Spleen (tissue), 11 donors: ENCODE results near the gene RRP36. TPM values are rescaled to one million over a fixed set of nuclear protein-coding genes. Genes with fewer than 3 reads are reported as not detected.

Experiments used
- DNase-seq: peaks from one replicate; pipeline ENCODE4 v3.0.0-alpha.2; 2020
- H3K27ac ChIP-seq, 8 donors: fragments of 200-600 bp; sonication (generic) in 7 of 8; 1 replicate in 4 of 8; 2 replicates in 4 of 8; pipeline versions ENCODE4 v1.5.0 to v1.8.0; 2016 to 2021; ENCODE audit warnings: inconsistent platforms in 4 of 8, mild to moderate bottlenecking in 4 of 8, moderate library complexity in 1 of 8
- H3K27me3 ChIP-seq, 7 donors: fragments of 200-600 bp; sonication (generic) in 6 of 7; replicated peaks in 1 of 7; 1 replicate in 4 of 7; 2 replicates in 3 of 7; pipeline versions ENCODE4 v1.5.0 to v1.8.0; 2016 to 2021; ENCODE audit warnings: inconsistent platforms in 3 of 7, mild to moderate bottlenecking in 1 of 7
- H3K36me3 ChIP-seq, 6 donors: fragments of 200-600 bp; sonication (generic) in 5 of 6; 1 replicate in 4 of 6; 2 replicates in 2 of 6; pipeline versions ENCODE4 v1.5.0 to v1.8.0; 2016 to 2021; ENCODE audit warnings: inconsistent platforms in 2 of 6
- H3K4me1 ChIP-seq, 6 donors: fragments of 200-600 bp; sonication (generic) in 5 of 6; 1 replicate in 3 of 6; 2 replicates in 3 of 6; pipeline versions ENCODE4 v1.5.0 to v1.8.0; 2016 to 2021; ENCODE audit warnings: inconsistent platforms in 3 of 6
- H3K4me3 ChIP-seq, 8 donors: fragments of 200-600 bp; sonication (generic) in 7 of 8; 1 replicate in 4 of 8; 2 replicates in 4 of 8; pipeline versions ENCODE4 v1.5.0 to v1.8.0; 2016 to 2021; ENCODE audit warnings: inconsistent platforms in 4 of 8, mild to moderate bottlenecking in 4 of 8, moderate library complexity in 2 of 8
- H3K9me3 ChIP-seq, 8 donors: fragments of 200-600 bp; sonication (generic) in 7 of 8; 1 replicate in 4 of 8; 2 replicates in 4 of 8; pipeline versions ENCODE4 v1.5.0 to v1.8.0; 2016 to 2021; ENCODE audit warnings: inconsistent platforms in 4 of 8
- CTCF ChIP-seq, 11 experiments: fragments of 200-600 bp in 7 of 11; fragments of 450-650 bp in 4 of 11; sonication (generic) in 4 of 11; IDR thresholded peaks in 8 of 11; conservative IDR thresholded peaks in 3 of 11; 1 replicate in 7 of 11; 2 replicates in 4 of 11; pipeline versions ENCODE4 v1.4.0 to v1.8.0; 2016 to 2021; ENCODE audit warnings: antibody characterized with exemption in 11 of 11, inconsistent platforms in 4 of 11, mild to moderate bottlenecking in 1 of 11
- POLR2A ChIP-seq, 3 donors: fragments of 450-650 bp; IDR thresholded peaks; one replicate each; pipeline ENCODE4 v1.5.1; 2017; ENCODE audit warnings: antibody characterized with exemption in 3 of 3, mild to moderate bottlenecking in 1 of 3
- POLR2AphosphoS5 ChIP-seq, 3 donors: sonication (generic); formaldehyde crosslinking; IDR thresholded peaks; one replicate each; pipeline ENCODE4 v1.5.1; 2017; ENCODE audit warnings: antibody characterized with exemption in 3 of 3
- WGBS, 5 donors: extraction: QIAGEN DNeasy Blood & Tissue Kit in 3 of 5; methylation state at CpG; one replicate each; pipeline versions ENCODE4 v1.1.5 to v1.1.7; 2013 to 2018; 5-methylcytosine and 5-hydroxymethylcytosine counted together
- intact Hi-C: fragments of 100-400 bp; cut with DNase I; formaldehyde crosslinking; loops from one replicate; pipeline ENCODE4 v1.15.0; 2023; ENCODE audit warnings: low total_unique reads
- polyA plus RNA-seq, 3 donors: library from polyadenylated mRNA; stranded (reverse); fragments of 200-250 nt; gene quantifications; one replicate each; pipeline ENCODE4 v1.2.1, GENCODE V29; 2013
- total RNA-seq, 7 donors: library from RNA; depleted of rRNA in 3 of 7; stranded (reverse); fragments of >200 nt in 3 of 7; fragmentation: NEBNext Ultra II Directional in 4 of 7; extraction: Animal tissue kit (Norgen Biotek cat#: 25700) in 4 of 7; gene quantifications; one replicate each; pipeline versions ENCODE4 v1.1.0 to v1.2.1, GENCODE V29; 2016 to 2021
- donor health status: healthy with polysubstance abuse.
- donor health status: DM: no; HTN: no; CAD: no; lungs with moderate emphysema.
- donor health status: DM: no; HTN: no; CAD: no.
- donor health status: Bipolar disorder and iron deficiency.
- donor health status: healthy.
- donor health status: DM: no; HTN: no; CAD: no.
- donor health status: DM: yes; HTN: yes; CAD: no.

The RRP36 gene
- total and polyA plus RNA-seq, 10 donors = 32.0 to 63.4 (median 39.6) TPM

- WGBS, 5 donors = 0 to 1% (median 1%) methylated on average over 41 to 59 of the region's 59 CpGs
- intact Hi-C loops = no loop called here
- Histone ChIP-seq H3K9me3 (no peaks in the 10 kb centered on the region), H3K4me3 (peak within 1 kb of the TSS; percentile 77 to 94 (median 88)), H3K4me1 (peaks cover 27 to 70% (median 53%) of the 10 kb centered on the region in 6 donors), H3K36me3 (peaks cover 0 to 9% (median under 1%) of the 10 kb centered on the region in 6 donors), H3K27me3 (no peaks in the 10 kb centered on the region), H3K27ac (peak within 1 kb of the TSS; percentile 78 to 93 (median 89))
- peak; percentile 85 to 97 (median 92) for TF ChIP-seq POLR2AphosphoS5 (IDR thresholded peaks at IDR 0.05)
- peak in 9 of 11 experiments; percentile 12 to 68 (median 25) for TF ChIP-seq CTCF (IDR thresholded peaks at IDR 0.05 in 8 of 11, conservative IDR thresholded peaks at IDR 0.05 in 3 of 11)
- peak in 1 of 3 donors; percentile 74 for TF ChIP-seq POLR2A (IDR thresholded peaks at IDR 0.05)
- peak; percentile 97 for DNase-seq
Observed at GRCh38 chr6:42984001-42984923, 37.2 kb upstream of the RRP36 start, which contains the start of gene PPP2R5D. Gene PPP2R5D, plus strand, starts transcription at chr6:42984570. Its CDS starts 108 bp downstream, at chr6:42984678.

GRCh38 chr6:42984924-42985475 lies 36.4 kb upstream of the RRP36 start:
- DNase-seq = no peak
- Histone ChIP-seq H3K27me3 (no peaks in the 10 kb centered on the region), H3K27ac (peak overlapping the region in 7 of 8 donors; percentile 78 to 93 (median 89)), H3K9me3 (no peaks in the 10 kb centered on the region), H3K36me3 (peaks cover 0 to 16% (median 7%) of the 10 kb centered on the region in 6 donors), H3K4me1 (peaks cover 27 to 63% (median 46%) of the 10 kb centered on the region in 6 donors), H3K4me3 (peak overlapping the region; percentile 77 to 94 (median 88))
- 11 to 15% (median 14%) methylated on average over 11 to 13 of the region's 13 CpGs for WGBS, 5 donors
- intact Hi-C loops = no loop called here
- TF ChIP-seq CTCF (IDR thresholded peaks at IDR 0.05 in 8 of 11, conservative IDR thresholded peaks at IDR 0.05 in 3 of 11) (no peak), POLR2AphosphoS5 (IDR thresholded peaks at IDR 0.05) (no peak), POLR2A (IDR thresholded peaks at IDR 0.05) (no peak)

- WGBS, 5 donors = 75 to 92% (median 91%) methylated on average over 5 of the region's 5 CpGs
- intact Hi-C loops = no loop called here
- TF ChIP-seq POLR2AphosphoS5 (IDR thresholded peaks at IDR 0.05) (no peak), CTCF (IDR thresholded peaks at IDR 0.05 in 8 of 11, conservative IDR thresholded peaks at IDR 0.05 in 3 of 11) (no peak), POLR2A (IDR thresholded peaks at IDR 0.05) (no peak)
- Histone ChIP-seq H3K27ac (no peak overlapping the region), H3K36me3 (peaks cover 0 to 44% (median 11%) of the 10 kb centered on the region in 6 donors), H3K4me3 (no peak overlapping the region), H3K27me3 (no peaks in the 10 kb centered on the region), H3K4me1 (peaks cover 26 to 56% (median 40%) of the 10 kb centered on the region in 6 donors), H3K9me3 (no peaks in the 10 kb centered on the region)
- DNase-seq = no peak
Observed at GRCh38 chr6:42987533-42988451, 33.6 kb upstream of the RRP36 start.
